SJSA1 (cell line): ENCODE measurements around the gene CCL26. TPM values are rescaled to one million over a fixed set of nuclear protein-coding genes. Genes with fewer than 3 reads are reported as not detected.
"Not testable (repeated sequence)": the region's sequence is repeated elsewhere in the genome, so short reads cannot be mapped to it uniquely, and the experiment has no call there.

ENCODE experiments used
- DNase-seq, 2 experiments: peaks; one replicate each; pipeline ENCODE4 v3.0.0-alpha.2; 2015 to 2020; ENCODE audit warnings: low spot score in 2 of 2, low read depth in 1 of 2
- H3K27ac ChIP-seq: fragments of 250-450 bp; sonication (Bioruptor Pico); 2 replicates; pipeline ENCODE4 v1.5.1; 2020; ENCODE audit warnings: mild to moderate bottlenecking, moderate library complexity
- H3K27me3 ChIP-seq: fragments of 250-450 bp; sonication (Bioruptor Pico); replicated peaks from 2 replicates; pipeline ENCODE4 v1.5.1; 2020; ENCODE audit warnings: mild to moderate bottlenecking, moderate library complexity
- H3K36me3 ChIP-seq: fragments of 250-450 bp; sonication (Bioruptor Pico); 2 replicates; pipeline ENCODE4 v1.5.1; 2020; ENCODE audit warnings: mild to moderate bottlenecking
- H3K4me1 ChIP-seq: fragments of 250-450 bp; sonication (Bioruptor Pico); replicated peaks from 2 replicates; pipeline ENCODE4 v1.6.1; 2021; ENCODE audit warnings: mild to moderate bottlenecking
- H3K4me3 ChIP-seq: fragments of 250-450 bp; sonication (Bioruptor Pico); 2 replicates; pipeline ENCODE4 v1.5.1; 2020; ENCODE audit warnings: mild to moderate bottlenecking
- H3K9me3 ChIP-seq: fragments of 250-450 bp; sonication (Bioruptor Pico); replicated peaks from 2 replicates; pipeline ENCODE4 v1.5.1; 2020; ENCODE audit warnings: mild to moderate bottlenecking
- total RNA-seq: library from RNA; depleted of rRNA; stranded (reverse); fragments of >200 nt; shearing (Covaris generic); gene quantifications from 2 replicates; pipeline ENCODE4 v1.2.3, GENCODE V29; 2014

Gene CCL26
- total RNA-seq, 1 experiment from 2014 or later, result 15.1 TPM

- H3K27me3 ChIP-seq, H3K36me3 ChIP-seq, H3K9me3 ChIP-seq, DNase-seq, H3K4me3 ChIP-seq: not testable (repeated sequence)
- peaks cover 38% of the 10 kb centered on the region for H3K4me1 ChIP-seq
- H3K27ac ChIP-seq, result peak overlapping the region; percentile 48; the same call in 1 of the 2 replicates
Observed at GRCh38 chr7:75779035-75779434, 7.0 kb upstream of the CCL26 start.

GRCh38 chr7:75776295-75776971, 4.4 kb upstream of the CCL26 start:
- Histone ChIP-seq H3K36me3 (no peaks in the 10 kb centered on the region), H3K27me3 (no peaks in the 10 kb centered on the region), H3K9me3 (no peaks in the 10 kb centered on the region), H3K4me3 (no peak overlapping the region), H3K27ac (0 out of 2 replicates have a peak overlapping the region, but pooled peaks have one; percentile 5), H3K4me1 (peaks cover 64% of the 10 kb centered on the region)
- DNase-seq, result peak; percentile 72 to 85

DNA sequence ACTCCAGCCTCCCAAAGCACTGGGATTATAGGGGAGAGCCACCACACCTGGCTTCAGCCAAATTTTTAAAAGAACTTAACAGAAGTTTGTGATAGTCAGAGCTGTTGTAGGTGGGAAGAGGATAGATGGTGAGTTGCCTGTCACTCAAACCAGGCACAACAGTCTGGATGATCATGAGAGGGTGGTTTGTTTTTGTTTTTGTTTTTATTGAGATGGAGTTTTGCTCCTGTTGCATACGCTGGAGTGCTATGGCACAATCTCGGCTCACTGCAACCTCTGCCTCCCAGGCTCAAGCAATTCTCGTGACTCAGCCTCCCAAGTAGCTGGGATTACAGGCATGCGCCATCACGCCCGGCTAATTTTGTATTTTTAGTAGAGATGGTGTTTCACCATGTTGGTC, 1.9 kb upstream of the CCL26 start:
- not testable (repeated sequence) for H3K4me3 ChIP-seq, H3K9me3 ChIP-seq, DNase-seq, H3K36me3 ChIP-seq, H3K27me3 ChIP-seq
- Histone ChIP-seq H3K4me1 (peaks cover 64% of the 10 kb centered on the region), H3K27ac (0 out of 2 replicates have a peak overlapping the region, but pooled peaks have one; percentile 22)

DNA sequence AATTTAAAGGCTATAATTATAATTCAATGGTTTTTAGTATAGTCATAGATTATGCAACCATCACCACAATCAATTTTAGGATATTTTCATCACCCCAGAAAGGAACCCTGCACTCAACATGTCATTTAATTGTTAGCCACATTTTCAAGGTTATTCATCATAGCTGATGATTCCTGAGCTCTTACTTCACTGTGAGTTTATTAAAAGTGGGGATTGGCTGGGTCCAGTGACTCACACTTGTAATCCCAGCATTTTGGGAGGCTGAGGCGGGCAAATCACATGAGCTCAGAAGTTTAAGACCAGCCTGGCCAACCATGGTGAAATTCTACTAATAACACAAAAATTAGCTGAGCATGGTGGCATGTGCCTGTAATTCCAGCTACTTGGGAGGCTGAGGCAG, 787 bp downstream of the CCL26 start:
- Histone ChIP-seq H3K9me3 (no peaks in the 10 kb centered on the region), H3K27me3 (no peaks in the 10 kb centered on the region), H3K4me1 (peaks cover 50% of the 10 kb centered on the region), H3K27ac (peak overlapping the region; percentile 82), H3K4me3 (no peak overlapping the region), H3K36me3 (no peaks in the 10 kb centered on the region)
- peak; percentile 47 to 56 for DNase-seq

DNA sequence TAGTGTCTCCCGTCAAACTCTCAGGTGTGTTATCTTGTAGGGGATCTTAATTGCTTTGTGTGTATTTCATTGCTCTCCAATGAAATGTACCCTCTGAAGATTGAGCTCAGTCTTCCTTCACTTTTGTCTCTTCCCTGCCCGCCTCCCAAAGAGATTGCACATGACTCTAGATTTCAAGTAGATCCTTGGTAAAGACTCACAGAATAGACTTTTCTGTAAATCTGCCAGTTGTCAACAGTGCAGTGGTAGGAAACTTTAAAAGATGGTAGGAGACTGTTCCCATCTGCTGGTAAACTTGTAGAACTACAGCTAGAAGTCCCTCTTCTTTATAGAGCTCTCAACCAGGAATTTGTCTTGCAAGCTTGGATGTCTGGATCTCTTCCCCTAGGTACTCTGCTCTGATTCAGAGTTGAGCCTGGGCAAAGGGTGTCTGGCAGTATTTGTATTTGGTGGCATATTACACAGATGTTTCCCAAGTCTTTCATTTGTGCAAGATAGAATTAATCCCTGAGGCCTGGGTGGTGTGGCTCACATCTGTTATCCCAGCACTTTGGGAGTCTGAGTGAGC, 9.6 kb downstream of the CCL26 start:
- Histone ChIP-seq H3K27me3 (no peaks in the 10 kb centered on the region), H3K27ac (no peak overlapping the region), H3K4me3 (no peak overlapping the region), H3K4me1 (no peaks in the 10 kb centered on the region), H3K9me3 (no peaks in the 10 kb centered on the region), H3K36me3 (no peaks in the 10 kb centered on the region)
- DNase-seq, result peak in 1 of 2 experiments; percentile 50

DNA sequence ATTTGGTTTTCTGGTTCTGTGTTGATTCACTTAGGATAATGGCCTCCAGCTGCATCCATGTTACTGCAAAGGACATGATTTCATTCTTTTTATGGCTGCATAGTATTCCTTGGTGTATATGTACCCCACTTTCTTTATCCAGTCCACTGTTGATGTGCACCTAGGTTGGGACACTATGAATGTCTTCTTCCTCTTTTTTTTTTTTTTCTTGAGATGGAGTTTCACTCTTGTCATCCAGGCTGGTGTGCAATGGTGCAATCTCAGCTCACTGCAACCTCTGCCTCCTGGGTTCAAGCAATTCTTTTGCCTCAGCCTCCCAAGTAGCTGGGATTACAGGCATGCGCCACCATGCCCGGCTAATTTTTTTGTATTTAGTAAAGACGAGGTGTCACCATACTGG, 10.2 kb downstream of the CCL26 start:
- H3K9me3 ChIP-seq, H3K27ac ChIP-seq, H3K27me3 ChIP-seq, H3K36me3 ChIP-seq, H3K4me3 ChIP-seq, DNase-seq, H3K4me1 ChIP-seq: not testable (repeated sequence)

- Histone ChIP-seq H3K9me3 (0 out of 2 replicates have a peak, but pooled peaks cover 3% of the 10 kb centered on the region), H3K4me3 (no peak overlapping the region), H3K27ac (no peak overlapping the region), H3K27me3 (no peaks in the 10 kb centered on the region), H3K36me3 (no peaks in the 10 kb centered on the region), H3K4me1 (peaks cover 7% of the 10 kb centered on the region)
- DNase-seq, result no peak
Observed at GRCh38 chr7:75758491-75758890, 13.5 kb downstream of the CCL26 start.

GRCh38 chr7:75757860-75758259, 14.2 kb downstream of the CCL26 start:
- Histone ChIP-seq H3K27ac (no peak overlapping the region), H3K4me3 (no peak overlapping the region), H3K9me3 (0 out of 2 replicates have a peak, but pooled peaks cover 3% of the 10 kb centered on the region), H3K36me3 (no peaks in the 10 kb centered on the region), H3K4me1 (peaks cover 13% of the 10 kb centered on the region), H3K27me3 (no peaks in the 10 kb centered on the region)
- no peak for DNase-seq

DNA sequence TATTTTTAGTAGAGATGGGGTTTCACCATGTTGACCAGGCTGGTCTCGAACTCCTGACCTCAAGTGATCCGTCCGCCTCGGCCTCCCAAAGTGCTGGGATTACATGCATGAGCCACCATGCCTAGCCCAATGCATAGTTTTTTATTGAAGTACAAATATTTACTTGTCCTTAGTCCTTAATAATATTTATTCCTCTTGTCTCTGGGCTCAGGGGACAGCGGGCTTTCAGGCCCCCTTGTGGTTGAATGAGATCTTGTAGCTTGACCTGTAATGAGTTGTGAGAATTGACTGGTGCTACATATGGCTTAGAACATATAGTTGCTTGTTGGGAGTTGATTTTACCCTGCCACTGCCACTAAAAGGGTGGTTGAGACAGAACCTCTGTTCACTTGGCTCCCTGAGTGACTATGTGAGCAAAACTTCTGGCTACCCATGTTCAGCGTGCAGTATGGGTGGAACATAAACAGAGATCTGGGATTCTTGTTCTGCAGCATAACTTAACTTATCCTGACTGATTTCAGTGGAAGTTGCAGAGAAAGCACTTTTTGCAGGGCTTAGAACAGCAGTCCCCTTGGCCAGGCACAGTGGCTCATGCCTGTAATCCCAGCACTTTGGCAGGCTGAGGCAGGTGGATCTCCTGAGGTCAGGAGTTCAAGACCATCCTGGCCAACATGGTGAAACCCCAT, 14.9 kb downstream of the CCL26 start:
- Histone ChIP-seq H3K27me3 (no peaks in the 10 kb centered on the region), H3K4me3 (no peak overlapping the region), H3K9me3 (0 out of 2 replicates have a peak, but pooled peaks cover 3% of the 10 kb centered on the region), H3K27ac (no peak overlapping the region), H3K36me3 (no peaks in the 10 kb centered on the region), H3K4me1 (peaks cover 17% of the 10 kb centered on the region)
- peak; percentile 54 to 60 for DNase-seq

DNA sequence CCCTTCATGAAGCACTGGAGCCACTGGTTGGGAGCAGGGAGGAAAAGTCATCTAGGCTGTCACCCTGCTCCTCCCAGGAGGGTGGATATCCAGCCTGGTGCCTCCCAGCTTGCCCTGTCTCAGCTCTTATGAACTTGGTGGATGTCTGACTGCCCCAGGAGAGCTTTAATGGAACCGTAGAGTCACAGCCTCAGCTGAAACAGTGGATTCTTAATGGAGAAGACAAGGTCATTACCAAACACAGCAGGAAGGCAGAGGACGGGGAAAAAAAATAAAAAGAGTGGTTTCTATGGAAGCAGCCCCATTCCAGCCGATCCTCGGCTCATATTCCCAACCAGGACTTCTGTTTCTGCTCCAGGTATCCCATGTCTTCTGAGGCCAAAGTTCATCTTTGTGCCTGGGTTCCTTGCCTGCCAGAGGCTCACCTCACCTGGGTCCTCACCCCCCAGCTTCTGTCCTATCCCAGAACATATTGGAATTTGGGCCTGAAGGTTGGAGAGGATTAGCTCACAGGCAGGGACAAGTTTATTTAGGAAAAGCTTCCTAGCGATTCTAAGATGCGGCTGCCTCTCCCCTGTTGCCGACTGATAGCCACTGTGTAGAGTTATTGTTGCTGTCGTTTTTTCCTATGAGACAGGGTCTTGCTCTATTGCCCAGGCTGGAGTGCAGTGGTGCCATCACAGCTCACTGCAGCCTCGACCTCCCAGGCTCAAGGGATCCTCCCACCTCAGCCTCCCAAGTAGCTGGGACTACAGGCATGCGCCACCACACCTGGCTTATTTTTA, 15.6 kb downstream of the CCL26 start:
- H3K27me3 ChIP-seq, result no peaks in the 10 kb centered on the region
- H3K27ac ChIP-seq, result no peak overlapping the region
- H3K4me3 ChIP-seq, result no peak overlapping the region
- peaks cover 17% of the 10 kb centered on the region for H3K4me1 ChIP-seq
- H3K36me3 ChIP-seq, result no peaks in the 10 kb centered on the region
- no peak for DNase-seq
- H3K9me3 ChIP-seq, result 0 out of 2 replicates have a peak, but pooled peaks cover 3% of the 10 kb centered on the region

DNA sequence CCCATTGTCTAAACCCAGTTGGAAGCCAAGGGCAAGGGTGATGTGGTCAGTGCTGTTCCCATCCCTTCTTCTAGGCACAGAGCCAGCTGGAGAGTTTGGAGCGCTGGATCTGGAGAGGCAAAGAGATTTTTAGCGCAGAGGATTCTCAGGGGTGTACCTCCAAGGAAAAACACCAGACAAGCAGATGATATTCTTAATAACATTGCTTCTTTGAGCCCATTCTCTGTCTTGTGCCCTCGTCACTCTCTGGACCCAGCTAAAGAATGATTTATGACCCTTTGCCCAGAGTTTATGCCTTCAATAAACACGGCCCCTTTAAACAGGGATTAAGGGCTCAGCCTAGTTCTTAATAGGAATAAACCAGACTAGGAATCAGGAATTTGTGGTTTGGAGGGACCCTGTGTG, 28.6 kb downstream of the CCL26 start:
- Histone ChIP-seq H3K4me3 (no peak overlapping the region), H3K27ac (no peak overlapping the region), H3K4me1 (peaks cover 9% of the 10 kb centered on the region), H3K9me3 (0 out of 2 replicates have a peak, but pooled peaks cover 3% of the 10 kb centered on the region), H3K27me3 (no peaks in the 10 kb centered on the region), H3K36me3 (no peaks in the 10 kb centered on the region)
- peak in 1 of 2 experiments; percentile 35 for DNase-seq

DNA sequence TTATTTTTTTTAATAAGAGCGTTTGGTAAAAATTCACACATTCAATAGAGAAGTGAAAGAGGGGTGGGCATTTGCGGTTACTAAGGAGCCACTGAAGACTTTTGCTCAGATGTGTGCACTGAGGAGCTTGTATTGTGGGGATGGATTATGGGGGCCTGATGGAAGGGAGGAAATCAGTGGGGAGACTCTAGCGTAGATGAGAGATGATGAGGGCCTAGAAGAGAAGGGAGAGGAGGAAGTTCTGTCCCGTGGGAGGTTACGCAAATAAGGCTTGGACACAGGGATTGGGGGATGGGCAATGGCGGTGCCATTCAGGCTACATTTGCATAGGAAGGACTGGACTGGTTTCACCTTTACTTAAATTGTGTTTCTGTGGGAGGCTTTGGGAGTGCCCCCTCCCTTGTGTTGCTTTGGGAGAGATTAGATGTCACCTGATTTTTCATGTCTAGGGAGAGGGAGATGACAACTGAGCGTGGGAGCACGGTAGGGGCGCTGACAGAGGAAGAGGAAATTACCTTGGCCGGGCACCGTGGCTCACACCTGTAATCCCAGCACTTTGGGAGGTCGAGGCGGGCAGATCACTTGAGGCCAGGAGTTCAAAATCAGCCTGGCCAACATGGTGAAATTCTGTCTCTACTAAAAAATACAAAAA, 31.0 kb downstream of the CCL26 start:
- Histone ChIP-seq H3K27me3 (no peaks in the 10 kb centered on the region), H3K4me1 (peaks cover 21% of the 10 kb centered on the region), H3K27ac (no peak overlapping the region), H3K9me3 (0 out of 2 replicates have a peak, but pooled peaks cover 3% of the 10 kb centered on the region), H3K4me3 (no peak overlapping the region), H3K36me3 (no peaks in the 10 kb centered on the region)
- no peak for DNase-seq
